LNCAP (cell line): Measurements from ENCODE around the gene UGT1A6.

Experiments
- TF ChIP-seq, protein P1 (sequence below): fragments of 450-650 bp; IDR thresholded peaks from 2 replicates; pipeline ENCODE4 v1.5.1; 2017; ENCODE audit warnings: mild to moderate bottlenecking

Gene UGT1A6

DNA sequence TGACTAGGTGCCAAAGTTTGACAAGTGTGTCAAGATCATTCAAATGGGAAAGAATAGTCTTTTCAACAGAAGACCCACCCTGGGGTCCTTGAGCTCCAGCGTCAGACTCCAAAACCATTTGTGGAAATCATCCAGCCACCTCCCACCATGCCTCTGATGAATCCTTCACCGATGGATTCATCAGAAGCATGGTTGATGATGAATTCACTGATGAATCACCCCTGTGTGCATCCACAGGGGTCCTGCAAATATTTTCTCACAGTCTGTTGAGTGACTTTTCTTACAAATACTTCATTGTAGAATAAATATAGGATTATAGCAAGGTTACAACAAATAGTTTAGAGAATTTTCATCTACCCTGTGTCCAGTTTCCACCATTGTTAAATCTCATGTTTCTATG is 16.6 kb upstream of the UGT1A6 start:
- TF ChIP-seq, protein P1, sequence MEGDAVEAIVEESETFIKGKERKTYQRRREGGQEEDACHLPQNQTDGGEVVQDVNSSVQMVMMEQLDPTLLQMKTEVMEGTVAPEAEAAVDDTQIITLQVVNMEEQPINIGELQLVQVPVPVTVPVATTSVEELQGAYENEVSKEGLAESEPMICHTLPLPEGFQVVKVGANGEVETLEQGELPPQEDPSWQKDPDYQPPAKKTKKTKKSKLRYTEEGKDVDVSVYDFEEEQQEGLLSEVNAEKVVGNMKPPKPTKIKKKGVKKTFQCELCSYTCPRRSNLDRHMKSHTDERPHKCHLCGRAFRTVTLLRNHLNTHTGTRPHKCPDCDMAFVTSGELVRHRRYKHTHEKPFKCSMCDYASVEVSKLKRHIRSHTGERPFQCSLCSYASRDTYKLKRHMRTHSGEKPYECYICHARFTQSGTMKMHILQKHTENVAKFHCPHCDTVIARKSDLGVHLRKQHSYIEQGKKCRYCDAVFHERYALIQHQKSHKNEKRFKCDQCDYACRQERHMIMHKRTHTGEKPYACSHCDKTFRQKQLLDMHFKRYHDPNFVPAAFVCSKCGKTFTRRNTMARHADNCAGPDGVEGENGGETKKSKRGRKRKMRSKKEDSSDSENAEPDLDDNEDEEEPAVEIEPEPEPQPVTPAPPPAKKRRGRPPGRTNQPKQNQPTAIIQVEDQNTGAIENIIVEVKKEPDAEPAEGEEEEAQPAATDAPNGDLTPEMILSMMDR = no peak

DNA sequence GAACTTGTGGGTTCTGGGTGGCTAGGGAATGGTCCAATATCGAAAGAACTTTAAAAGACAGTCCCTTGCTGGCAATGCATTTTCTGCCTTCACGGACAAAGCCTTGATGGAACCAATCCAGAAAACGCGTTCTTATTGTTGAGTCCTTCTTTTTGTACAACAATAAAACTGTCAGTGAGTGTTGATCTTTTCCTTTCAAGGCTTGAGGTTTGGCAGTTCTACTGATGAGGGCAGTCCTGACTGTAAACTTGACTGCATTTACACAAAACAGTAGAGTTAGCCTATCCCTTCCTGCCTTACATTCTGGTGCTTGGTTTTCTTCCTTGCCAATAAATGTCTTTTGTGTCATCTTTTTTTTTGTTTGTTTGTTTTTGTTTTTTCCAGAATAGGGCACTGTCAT is 13.5 kb upstream of the UGT1A6 start:
- TF ChIP-seq, protein P1 = no peak

DNA sequence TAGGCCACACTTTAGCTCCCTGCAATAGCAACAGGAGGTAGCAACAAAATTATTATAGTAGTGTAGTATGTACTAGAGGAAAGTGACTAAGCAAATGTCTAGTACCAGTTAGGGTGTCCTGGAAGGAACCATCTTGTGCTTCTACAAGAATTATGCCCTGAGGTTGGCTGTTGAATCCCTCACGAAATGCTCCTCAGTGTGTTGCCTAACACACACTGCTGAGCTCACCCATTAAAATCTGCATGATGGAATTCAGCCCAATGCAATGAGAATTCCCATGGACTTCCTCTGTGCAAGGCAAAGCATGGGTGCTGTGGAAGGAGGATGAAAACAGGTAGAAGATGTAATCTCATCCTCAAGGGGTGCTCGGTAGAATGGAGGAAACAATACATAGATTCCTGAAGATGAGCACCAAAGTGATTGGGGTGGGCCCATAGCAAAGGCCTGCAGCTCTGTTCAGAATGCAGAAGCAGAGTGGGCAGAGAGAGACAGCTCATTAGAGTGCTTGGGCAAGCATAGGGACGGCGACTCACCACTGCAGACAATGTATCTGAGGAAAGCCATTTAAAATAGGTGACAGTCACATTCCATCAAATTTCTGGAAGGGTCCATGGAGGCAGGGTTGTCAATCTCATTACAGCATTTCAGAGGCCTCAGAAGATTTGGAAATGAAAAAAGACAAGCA is 12.2 kb upstream of the UGT1A6 start:
- TF ChIP-seq, protein P1 = no peak

DNA sequence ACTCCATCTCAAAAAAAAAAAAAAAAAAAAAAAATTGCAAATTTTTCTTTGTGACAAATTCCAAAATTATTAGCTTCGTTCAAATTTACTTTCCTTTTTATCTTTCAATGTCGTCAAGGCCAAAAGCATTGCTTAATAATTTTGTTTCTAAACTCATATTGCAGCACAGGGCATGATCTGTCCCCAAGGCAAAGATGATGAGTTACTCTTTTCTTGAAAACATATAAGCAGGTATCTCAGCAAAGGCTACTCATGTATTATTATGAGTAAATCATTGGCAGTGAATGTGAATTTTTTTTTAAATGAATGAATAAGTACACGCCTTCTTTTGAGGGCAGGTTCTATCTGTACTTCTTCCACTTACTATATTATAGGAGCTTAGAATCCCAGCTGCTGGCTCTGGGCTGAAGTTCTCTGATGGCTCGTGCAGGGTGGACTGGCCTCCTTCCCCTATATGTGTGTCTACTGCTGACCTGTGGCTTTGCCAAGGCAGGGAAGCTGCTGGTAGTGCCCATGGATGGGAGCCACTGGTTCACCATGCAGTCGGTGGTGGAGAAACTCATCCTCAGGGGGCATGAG is 11.1 kb upstream of the UGT1A6 start, which contains the start of gene UGT1A7:
TSS of gene UGT1A7 (plus strand) at position 381 of the 579 bp plus-strand sequence. CDS start at position 418, 37 bp downstream.
- TF ChIP-seq, protein P1 = no peak

DNA sequence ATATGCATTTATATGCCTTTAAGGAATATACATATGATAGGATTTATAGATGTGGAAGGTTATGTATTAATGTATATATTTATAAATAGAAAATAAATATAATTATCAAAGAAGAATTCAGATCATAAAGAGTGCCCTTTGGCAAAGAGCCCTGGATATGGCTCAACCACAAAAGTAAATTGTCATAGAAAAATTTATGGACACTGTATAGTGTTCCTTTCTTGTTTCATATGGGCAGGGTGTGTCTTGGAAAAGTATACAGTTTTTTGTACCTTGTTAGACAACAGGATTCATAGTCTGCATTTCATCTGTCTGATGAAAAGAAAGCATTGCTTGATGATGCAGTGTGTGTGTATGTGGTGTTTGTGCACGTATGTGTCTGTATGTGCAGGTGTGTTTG is 8.1 kb upstream of the UGT1A6 start:
- TF ChIP-seq, protein P1 = no peak

DNA sequence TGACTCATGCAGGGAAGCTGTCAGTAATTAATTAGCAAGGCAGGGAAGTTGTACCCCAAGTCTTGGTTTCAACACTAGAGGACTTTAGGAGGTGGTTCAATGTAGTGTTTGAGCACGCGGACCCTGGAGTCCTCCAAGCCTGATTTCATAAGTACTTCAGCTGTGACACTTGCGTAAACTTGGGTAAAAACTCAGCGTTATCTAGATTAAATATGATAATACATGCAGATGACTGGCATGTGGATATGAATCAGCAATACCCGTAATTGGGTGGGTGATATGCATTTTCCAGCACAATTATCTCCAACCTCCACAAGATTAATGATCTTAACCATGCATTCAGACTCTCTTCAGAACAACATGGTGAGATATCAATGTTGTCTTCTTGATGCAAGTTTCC is 5.8 kb upstream of the UGT1A6 start:
- TF ChIP-seq, protein P1 = no peak

DNA sequence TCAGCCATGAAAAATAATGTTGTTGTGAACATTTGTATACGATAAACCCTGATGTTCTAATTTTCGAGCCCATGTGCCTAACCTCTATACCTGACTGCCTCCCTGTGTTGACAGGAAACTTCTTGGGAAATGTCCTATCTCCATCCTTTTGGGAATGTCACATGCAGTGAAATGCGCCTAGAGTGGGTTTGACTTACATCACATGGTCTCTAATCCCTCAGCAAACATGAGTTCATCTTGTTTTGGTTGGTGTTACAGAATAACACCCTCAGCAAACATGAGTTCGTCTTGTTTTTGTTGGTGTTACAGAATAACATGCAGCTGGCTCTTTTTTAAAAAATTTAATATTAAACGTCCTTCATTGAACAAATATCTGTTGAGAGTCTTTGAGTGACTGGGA is 4.3 kb upstream of the UGT1A6 start:
- TF ChIP-seq, protein P1 = no peak
